ENCODE measurements around the gene ARID1A. TPM values are rescaled to one million over a fixed set of nuclear protein-coding genes. Genes with fewer than 3 reads are reported as not detected.

ARID1A gene
- total and polyA plus RNA-seq, 9 of the 15 experiments (the other 6 are each of a cell fraction or from before 2014, with no cell fraction given), result 8.3 to 88.3 (median 22.5) TPM

DNA sequence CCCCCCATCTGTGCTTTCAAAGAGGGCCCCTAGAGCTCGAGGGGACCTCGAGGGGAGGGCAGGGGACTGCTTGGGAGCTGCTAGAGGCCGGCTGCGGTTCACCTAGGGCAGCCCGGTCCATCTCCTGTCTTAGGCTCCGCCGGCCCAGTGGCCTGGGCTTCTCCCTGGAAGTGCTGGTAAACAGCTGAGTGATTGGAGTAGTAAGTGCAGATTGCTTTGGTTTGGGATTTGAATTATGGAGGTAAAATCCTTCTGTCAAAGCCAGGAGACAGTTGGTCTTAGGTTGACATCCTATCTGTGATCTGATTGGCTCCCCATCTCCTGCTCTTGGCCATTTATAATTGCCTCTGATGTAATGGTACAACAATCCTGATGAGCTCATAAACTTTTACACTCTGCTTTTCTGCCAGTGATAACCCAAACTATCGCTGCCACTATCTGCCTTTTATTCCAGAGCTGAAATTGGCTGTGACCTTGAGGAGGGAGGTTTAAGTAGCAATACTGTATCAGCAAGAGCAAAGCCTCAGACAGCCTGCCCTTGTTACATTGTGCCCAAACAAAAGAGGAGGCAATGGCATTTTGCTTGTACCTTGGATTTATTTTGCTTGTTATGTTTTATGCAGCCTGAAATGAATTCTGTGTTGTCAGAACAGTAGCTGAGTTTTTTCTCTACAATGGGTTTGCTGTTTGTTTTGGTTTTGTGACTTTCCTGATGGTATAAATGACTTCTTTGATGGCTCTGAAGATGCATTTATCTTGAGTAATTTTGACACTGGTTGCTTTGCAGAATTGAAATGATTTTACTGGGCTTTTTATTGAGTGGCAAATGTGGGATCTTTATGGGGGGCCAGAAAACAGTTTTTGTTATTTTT, 2.4 kb downstream of the ARID1A start (continued):
- TF ChIP-seq ATF3 (IDR thresholded peaks at IDR 0.05) (peak; percentile 98), ATF3 (CRISPR knock-in tag; conservative IDR thresholded peaks at IDR 0.05) (no peak; the same call in 1 of the 2 replicates), ZNF316 (IDR thresholded peaks at IDR 0.05) (no peak), KLF16 (IDR thresholded peaks at IDR 0.05) (no peak), NCOA2 (IDR thresholded peaks at IDR 0.05; ENCODE audit: partially characterized antibody in 2 of 2) (no peak), CTCF (IDR thresholded peaks at IDR 0.05 in 2 of 3, conservative IDR thresholded peaks at IDR 0.05 in 1 of 3; ENCODE audit: insufficient read depth in 2 of 3, low read depth in 1 of 3, low read length in 3 of 3) (0 out of 6 replicates have a peak, but pooled peaks of 1 of the 3 experiments have one; percentile 2), POLR2G (IDR thresholded peaks at IDR 0.05; ENCODE audit: low read depth, low read length) (peak; percentile 83), EWSR1 (IDR thresholded peaks at IDR 0.05; ENCODE audit: borderline replicate concordance, low read depth, partially characterized antibody) (no peak), ZNF146 (CRISPR knock-in tag; IDR thresholded peaks at IDR 0.05; ENCODE audit: unreplicated experiment) (no peak), HMG20B (CRISPR knock-in tag; IDR thresholded peaks at IDR 0.05) (no peak), MCM2 (IDR thresholded peaks at IDR 0.05; ENCODE audit: low read depth) (no peak), SREBF1 (IDR thresholded peaks at IDR 0.05; ENCODE audit: borderline replicate concordance, low read depth, low read length) (no peak), ZKSCAN3 (CRISPR knock-in tag; IDR thresholded peaks at IDR 0.05) (no peak), GABPB1 (CRISPR knock-in tag; IDR thresholded peaks at IDR 0.05) (peak; percentile 57), ARID2 (IDR thresholded peaks at IDR 0.05) (peak; percentile 52; the same call in 1 of the 2 replicates), SAFB (IDR thresholded peaks at IDR 0.05; ENCODE audit: borderline replicate concordance, low read depth, low read length) (no peak), FOXA3 (CRISPR knock-in tag; conservative IDR thresholded peaks at IDR 0.05 in 1 of 2, IDR thresholded peaks at IDR 0.05 in 1 of 2) (peak in 1 of 2 experiments; percentile 83; a peak in 1 of 4 replicates), RFX5 (IDR thresholded peaks at IDR 0.05; ENCODE audit: low read depth, low read length) (no peak), RAD51 (IDR thresholded peaks at IDR 0.05; ENCODE audit: borderline replicate concordance, low read depth) (no peak)
- TF ChIP-seq, protein P1, sequence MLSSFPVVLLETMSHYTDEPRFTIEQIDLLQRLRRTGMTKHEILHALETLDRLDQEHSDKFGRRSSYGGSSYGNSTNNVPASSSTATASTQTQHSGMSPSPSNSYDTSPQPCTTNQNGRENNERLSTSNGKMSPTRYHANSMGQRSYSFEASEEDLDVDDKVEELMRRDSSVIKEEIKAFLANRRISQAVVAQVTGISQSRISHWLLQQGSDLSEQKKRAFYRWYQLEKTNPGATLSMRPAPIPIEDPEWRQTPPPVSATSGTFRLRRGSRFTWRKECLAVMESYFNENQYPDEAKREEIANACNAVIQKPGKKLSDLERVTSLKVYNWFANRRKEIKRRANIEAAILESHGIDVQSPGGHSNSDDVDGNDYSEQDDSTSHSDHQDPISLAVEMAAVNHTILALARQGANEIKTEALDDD (IDR thresholded peaks at IDR 0.05), result peak; percentile 81
- TF ChIP-seq, protein P2, sequence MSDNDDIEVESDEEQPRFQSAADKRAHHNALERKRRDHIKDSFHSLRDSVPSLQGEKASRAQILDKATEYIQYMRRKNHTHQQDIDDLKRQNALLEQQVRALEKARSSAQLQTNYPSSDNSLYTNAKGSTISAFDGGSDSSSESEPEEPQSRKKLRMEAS (CRISPR knock-in tag; IDR thresholded peaks at IDR 0.05), result peak; percentile 36; the same call in 1 of the 2 replicates
- TF ChIP-seq, protein P3, sequence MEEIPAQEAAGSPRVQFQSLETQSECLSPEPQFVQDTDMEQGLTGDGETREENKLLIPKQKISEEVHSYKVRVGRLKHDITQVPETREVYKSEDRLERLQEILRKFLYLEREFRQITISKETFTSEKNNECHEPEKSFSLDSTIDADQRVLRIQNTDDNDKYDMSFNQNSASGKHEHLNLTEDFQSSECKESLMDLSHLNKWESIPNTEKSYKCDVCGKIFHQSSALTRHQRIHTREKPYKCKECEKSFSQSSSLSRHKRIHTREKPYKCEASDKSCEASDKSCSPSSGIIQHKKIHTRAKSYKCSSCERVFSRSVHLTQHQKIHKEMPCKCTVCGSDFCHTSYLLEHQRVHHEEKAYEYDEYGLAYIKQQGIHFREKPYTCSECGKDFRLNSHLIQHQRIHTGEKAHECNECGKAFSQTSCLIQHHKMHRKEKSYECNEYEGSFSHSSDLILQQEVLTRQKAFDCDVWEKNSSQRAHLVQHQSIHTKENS (CRISPR knock-in tag; IDR thresholded peaks at IDR 0.05), result no peak

All from K562 (cell line).